HG03045 (cell line): ENCODE data around the gene CCDC57.
A peak's percentile ranks its signal among the peaks of the same experiment; 100 is the strongest.

ENCODE experiments used
- ATAC-seq: cut with Tn5 transposase; IDR thresholded peaks from one replicate; pipeline ENCODE4 v1.9.1; 2021; ENCODE audit warnings: mild to moderate bottlenecking, moderate library complexity; ENCODE audit not compliant: unreplicated experiment

Gene CCDC57

DNA sequence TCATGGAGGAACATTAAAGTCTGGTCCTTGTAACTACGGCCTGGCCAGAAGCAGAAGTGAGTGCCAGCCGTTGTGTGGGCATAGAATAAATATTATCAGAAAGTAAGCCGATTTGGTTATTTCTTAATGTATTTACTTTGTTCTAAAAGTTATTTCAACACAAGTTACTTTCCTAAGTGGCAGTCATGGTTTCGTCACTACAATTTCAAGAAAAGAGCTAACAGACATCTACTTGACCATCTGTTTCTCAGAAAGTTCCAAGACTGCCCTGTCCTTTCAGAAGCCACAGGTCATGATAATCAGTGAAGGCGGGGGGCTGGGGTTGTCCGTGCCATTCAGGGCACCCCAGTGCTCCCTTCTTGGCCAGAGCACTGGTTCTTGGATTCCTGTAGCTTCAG, 99.7 kb downstream of the CCDC57 start:
- ATAC-seq: no peak

DNA sequence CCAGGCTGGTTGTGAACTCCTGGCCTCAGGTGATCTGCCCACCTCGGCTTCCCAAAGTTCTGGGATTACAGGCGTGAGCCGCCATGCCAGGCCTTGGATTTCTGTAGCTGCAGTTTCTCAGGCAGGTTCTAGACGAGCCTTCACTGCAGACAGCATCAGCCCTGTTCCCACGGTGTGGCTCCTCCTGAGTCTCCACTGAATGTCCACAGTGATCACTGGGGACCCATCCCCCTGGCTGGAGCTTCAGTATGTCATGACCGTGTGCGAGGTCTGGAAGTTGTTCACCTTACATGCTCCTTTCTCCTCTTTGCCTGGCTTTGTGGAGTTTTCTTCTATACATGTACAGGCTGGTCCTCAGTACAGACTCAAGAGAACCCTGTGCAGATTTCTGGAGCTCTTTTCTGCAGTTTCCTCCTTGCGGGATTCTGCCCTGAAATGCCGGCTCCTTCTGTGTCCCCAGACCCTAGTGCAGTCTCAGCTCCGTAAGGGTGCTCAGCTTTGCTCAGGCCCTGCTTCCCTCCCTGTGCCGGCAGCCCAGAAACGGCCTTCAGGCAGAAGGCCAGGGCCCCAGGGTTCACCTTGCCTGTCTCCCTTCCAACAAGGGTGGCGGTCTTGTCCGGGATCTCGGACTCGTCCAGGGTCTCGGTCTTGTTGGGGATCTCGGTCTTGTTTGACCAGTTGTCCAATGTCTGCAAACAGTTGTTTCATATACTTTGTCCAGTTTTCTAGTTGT, 100.3 kb downstream of the CCDC57 start:
- no peak for ATAC-seq

DNA sequence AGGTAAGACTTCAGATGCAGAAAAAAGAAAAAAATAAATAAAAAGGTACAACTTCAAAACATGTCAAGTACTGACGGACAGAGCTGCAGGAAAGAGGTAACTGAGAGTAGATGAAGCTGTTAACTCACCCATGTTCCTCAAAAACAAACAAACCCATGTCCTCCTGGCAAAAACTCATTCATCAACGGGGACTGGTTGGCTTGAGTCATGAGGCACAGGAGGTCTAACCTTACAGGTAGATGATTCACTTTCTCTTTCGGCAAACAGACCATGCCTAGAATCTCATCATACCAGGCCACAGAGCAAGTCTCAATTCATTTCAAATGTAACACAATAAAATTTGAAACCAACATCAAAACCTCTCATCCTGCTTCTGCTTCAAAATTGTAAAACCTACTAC, 102.3 kb downstream of the CCDC57 start:
- ATAC-seq: no peak

DNA sequence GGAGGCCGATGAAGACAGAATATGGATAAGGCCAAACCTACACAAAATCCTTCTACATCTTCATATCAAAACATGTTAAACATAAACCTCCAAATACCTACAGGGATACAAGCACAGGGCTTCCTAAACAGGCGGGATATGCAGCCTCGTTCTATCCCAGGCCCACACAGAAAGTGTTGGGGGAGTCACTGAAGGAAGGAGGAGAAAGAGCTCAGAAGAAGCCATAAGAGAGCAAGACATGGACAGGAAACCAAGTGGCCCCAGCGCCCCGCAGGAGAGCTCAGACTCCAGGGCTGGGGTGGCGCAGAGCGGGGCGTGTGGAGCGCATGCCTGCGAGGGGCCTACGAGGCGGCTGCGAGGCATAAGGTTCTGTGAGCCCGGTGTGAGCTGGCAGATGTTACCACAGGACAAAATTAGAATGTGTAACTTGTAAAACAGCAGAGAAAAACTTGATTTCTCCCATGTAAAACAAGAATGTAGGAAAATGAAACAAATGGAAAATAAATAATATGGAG, 103.6 kb downstream of the CCDC57 start:
- ATAC-seq: no peak

DNA sequence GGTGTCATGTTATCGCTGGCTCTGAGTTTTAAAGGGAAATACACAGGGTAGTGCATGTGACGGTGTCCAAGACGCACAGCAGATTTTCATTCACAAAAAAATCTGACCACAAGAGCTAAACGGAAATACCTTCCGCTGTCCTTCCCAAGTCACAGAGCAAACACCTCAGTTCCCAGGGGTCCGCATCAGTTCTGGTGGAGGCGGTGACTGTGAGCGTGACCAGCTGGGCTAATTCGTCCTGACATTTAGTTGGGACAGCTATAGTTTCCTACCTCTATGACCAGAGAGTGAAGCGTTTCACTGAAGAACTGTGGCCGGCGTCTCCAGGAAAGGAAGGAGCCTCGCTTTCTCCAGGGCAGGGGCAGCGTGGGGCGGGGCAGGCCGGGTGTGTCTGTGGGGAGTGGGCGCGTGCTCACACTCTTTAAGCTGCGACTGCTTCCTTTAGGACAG, 104.1 kb downstream of the CCDC57 start:
- no peak for ATAC-seq

DNA sequence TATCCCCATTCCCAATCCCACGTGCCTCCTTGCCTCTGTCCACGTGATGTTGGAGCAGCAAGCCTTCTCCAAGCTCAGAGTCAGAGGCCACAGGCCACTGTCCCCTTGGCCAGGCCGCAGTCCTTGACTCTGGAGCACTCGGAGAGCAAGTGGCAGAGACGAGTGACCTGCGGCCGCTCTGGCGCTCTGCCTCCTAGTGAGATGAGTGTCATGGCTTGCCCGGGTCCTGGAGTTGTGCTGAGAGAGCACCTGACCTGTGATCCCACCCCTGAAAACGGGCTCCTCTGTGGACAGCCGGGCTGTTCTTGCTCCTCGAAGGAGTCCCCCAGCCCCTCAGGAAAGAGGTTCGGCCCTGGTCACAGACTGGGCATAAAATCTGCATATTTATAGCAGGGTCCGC, 104.6 kb downstream of the CCDC57 start:
- no peak for ATAC-seq

DNA sequence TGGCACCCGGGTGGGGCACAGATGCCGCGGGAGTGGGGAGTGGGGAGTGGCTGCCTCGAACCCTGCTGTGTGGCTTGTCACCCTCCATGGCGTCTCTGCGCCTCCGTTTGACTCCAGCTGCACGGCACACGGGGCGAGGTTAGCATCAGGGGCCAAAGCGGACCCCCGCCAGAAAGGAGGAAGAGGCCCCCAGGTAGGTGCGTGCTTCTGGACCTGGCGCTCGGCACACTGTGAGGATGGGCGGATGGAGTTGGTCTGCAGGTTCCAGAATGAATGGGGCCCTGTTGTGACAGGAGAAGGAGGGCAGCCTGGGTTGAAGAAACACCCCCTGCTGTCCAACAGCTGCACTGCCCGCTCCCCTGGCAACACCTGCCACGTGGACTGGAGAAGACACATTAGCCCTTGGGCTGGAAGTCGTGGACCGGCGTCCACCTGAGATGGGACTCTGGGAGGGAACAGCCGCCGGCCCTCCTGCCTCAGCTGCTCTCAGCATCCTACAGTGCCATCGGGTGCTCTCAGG, 105.2 kb downstream of the CCDC57 start:
- no peak for ATAC-seq

DNA sequence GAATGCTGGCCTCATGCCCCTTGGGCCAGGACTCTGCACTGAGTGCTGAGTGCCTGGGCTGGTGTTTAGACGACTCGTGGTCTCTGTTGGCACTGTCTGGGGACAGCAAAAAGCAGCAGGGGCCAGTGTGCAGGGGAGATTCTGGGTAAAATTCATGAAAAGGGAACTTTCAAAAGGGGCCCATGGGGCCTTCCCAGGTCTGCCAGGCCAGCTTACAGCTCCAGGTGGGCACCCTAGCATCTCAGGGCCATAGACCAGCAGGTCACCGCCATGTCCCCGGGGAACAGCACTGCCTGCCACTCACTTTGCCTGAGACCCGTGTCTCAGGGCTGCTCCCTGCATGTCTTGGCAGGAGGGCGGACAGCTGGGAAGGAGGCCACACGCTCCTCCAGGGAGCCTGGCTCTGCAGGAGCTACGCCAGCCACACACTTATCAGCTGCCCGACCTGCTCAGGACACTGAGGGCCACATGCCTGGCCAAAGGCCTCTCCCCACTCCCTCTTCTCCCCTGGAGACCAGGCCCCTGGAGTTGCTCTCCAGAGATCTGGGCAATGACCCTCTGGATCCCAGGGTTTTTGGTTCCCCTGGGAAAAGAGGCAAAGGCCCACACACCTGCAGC, 105.8 kb downstream of the CCDC57 start:
- no peak for ATAC-seq

DNA sequence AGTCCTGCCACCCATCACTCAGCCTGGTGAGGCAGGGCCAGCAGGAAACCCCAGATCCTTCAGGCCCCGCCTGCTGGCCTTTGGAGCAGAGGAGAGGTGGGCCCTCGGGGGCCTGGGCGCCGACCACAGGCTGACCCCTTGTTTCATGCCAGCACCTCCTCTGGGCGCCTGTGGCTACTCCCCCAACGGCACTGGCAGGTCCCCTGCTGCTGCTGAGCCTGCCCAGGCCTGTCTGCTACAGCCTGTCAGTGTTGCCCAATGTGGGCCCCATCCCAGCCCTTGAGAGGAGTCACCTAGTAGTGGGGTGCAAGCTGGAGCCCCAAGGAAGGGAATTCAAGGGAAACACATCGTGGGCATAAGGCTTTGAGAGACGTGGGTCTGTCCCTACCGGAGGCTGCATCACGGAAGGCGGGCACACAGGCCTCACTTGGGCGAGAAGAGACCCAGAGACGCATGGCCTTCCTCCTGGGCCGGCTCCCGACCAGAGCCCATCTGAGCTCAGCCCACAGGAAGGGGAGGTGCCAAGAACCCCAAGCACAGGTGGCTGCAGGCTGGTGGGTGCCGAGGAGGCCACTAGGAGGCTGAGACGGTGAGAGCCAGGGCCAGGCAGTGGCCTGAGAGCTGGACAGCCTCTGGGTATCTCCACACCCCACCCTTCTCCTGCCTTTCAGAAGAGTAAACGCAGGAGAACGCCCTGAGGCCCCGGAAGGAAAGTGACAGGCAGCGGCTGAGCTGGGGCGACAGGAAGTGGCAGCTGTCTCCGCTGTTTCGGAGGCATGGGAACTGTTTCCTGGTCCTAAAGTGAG, 106.6 kb downstream of the CCDC57 start:
- peak; percentile 71 for ATAC-seq

DNA sequence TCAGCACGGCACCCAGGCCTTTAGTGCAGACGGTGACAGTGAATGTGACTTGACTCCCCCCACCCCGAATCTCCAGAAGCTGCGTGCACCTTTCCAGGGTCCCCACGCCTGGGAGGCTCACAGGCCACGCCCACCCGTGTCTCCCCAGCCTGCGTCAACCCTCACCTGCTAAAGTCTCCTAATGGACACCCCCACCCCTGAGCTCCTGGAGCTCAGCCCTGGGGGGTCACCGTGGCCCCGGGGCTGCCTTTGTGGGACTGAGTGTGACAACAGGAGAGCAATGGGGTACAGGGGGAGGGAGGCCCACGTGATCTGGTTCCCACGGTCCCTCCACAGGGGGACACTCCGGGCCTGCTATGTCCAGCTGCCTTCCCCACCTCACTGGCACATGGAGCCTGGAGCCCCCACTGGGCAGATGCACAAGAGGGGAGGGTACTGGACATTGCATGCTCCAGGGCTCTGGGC, 107.2 kb downstream of the CCDC57 start:
- no peak for ATAC-seq

DNA sequence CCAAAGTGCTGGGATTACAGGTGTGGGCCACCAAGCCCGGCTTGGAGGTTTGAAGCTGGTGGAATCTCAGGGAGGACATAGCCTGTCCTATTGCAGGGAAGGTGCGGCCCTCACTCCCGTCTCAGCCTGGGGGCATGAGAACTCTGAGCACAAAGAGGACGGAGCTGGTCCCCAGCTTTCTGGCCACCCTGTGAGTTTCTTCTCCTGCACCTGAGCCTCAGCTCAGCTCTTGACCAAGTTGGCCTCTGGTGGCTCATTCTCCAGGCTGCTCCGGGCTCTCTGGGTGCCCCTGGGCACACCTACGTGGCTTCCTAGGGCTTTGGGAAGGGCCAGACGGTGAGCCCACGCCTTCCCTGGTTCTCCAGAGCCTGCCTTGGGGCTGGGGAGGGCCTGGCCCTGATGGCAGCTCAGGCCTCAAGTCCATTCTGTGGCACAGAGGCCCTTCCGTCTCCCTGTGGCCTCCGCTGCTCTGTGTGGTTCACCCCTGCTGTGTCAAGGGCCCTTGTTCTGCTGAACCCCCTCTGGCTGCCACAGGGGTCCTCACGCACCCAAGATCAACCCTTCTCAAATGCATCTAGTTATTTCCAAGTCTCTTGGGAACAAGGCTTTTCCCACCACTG, 107.7 kb downstream of the CCDC57 start:
- no peak for ATAC-seq

DNA sequence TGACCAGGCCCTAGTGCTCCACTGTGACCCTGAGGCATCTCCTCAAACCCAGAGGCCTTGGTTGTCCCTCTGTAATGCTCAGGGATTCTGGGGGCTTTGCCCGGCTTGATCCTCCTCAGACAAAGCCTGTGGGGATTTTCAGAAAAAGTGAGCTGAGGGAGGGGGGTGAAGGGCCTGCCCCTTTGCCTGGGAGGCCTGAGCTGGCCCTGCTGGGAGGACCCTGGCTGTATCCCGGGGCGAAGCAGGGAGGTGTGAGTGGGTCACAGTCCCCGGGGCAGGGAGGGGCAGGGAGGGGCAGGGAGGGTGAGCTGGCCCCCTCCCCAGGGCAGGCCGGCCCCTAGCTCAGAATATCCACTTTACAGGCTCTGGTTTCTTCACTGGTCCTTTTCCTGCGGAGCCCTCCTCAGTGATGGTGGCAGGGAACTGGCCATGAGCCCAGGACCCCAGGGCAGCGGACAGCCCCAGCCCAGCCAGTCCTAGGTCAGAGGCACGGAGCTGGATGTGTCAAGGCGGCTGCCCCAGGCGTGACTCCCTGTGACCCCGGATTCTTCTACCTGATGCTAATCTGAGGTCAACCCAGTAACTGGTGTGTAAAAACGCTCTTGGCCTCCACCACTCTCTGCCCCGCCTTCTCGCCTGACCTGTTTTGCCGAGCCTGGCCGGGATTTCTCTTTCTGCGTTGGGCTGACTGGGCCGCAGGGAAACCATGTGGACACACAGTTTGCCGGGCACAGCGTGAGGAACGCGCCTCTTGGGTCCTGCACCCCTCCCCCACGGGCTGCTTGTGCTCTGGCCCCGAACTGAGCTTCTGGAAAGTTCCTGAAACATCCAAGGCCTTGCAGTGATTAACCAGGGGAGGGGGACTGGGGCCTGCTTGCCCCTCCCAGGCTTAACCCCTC, 108.8 kb downstream of the CCDC57 start:
- no peak for ATAC-seq

DNA sequence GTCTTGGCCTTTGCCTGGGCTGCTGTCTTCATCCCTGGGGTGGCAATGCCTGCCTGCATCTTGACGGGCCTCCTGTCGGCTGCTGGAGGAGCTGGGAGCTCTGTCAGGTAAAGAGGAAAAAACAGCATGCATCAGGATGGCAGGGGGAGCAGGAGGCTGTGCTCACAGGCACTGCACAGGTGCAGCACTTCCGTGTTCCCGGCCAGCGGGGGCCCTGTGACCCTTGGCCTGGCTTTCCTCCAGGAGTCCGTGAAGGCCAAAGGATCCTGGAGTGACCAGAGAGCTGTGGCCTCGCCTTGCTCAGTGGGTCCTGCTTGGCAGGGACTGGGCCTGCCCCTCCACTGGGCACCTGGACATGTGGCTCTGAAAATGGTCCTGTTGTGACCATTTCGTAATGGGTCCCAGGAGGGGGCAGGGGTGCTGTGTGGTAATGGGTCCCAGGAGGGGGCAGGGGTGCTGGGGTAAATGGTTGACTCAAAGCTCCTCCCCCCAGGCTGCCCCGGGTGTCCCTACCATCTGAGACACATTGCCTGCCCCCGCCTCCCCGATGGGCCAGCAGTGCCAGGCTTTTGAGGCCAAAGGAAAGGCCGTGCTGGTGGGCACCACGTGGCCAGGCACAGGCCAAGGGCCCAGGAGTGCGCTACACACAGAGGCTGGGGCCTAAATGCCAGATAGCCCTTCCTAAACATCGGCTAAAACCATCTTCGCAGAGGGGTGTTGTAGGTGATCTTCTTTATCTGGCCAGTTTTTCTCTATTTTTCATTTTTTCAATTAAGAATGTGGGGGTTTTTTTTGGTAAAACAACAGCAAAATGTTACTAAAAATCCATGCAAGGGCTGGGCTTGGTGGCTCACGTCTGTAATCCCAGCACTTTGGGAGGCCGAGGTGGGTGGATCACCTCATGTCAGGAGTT, 110.6 kb downstream of the CCDC57 start:
- ATAC-seq: no peak

DNA sequence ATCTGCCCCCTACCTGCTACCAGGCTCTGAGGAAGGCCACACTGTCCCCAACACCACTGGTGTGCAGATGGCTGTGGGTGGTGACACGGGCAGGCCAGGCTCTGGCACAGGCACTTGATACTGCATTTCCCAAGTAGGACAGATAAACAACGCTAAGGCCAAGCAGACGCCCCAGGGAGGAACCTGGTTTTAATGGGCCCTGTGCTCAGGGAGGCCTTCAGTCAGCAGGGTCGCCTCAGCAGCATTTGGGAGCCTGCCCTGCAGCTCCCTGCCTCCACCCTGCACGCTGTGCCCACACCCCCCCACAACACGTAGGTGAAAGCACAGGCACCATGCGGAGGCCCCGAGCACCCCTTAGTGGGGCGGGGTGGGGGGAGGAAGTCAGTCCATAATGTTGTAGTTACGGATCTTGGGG, 111.3 kb downstream of the CCDC57 start:
- no peak for ATAC-seq

DNA sequence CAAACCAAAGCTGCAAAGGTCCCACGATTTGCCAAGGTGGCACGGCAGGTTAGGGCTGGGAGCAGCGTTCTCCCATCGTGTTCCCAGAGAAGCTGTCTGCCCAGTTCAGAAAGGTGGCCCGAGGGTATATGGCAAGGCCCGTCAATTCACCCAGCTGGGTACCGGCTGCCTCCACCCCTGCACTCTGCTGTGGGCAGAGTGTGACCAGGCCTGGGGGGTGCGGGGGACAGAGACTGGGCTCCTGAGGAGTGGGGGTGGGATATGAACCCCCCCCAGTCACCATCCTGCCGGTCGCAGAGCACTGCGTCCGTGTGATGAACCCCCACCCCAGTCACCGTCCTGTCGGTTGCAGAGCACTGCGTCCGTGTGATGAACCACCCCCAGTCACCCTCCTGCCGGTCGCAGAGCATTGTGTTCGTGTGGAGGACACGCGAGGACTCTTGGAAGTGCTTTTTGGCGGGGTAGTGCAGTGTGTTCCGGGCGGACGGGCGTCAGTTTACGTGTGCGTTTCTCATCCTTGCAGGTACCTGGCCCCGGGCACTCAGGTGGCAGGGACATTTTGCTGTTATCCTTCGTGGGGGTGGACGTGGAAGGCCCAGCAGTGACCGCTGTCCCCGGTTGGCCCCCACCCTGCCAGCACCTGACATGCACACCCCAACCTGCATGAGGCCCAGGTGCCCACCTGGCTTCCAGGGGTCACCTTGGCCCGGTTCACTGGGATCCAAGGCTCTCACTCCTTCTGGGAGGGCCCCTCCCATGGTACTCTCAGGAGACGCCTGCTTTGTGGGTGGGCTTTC, 111.9 kb downstream of the CCDC57 start:
- ATAC-seq: no peak

DNA sequence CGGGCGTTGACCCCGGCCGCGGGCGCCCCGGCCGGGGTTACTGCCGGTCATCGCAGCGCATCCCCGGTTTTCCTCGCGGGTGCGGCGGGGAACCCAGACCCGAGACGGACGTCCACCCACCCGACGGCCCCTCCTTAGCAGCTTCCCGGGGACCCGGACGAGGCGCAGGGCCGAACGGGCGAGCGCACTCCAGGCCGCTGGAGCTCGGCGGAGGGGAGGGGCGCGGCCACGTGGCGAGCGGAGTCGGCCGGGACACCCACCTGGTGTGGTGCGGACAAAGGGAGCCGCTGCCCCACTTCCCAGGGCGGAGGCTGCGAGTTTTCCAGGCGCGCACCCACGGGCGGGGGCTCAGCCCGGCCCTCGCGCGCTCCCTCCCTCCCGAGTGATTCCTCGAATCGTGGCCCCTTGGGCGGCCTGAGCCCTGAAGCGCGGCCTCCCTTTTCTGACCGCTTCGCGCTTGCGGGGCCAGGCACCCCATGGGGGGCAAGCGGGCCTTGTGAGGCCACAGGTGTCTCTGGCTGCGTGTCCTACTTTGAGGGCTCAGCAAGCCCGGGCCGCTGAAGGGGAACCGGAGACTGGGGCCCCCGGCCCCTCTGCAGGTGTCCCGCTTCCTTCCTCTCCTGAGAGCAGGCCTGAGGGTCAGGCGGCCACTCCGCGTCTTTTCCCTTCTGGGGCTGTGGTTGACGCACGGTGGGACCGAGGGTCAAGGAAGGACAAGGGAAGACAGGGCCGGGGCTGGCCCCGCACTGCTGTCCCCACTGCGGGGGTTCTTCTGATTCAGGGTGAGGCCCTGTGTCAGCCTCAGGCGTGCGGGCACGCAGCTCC, 113.5 kb downstream of the CCDC57 start:
- ATAC-seq: peak; percentile 10
